AG04450 (cell line): Measurements from ENCODE around the gene IGHMBP2. TPM values are rescaled to one million over a fixed set of nuclear protein-coding genes. Genes with fewer than 3 reads are reported as not detected.

Experiments used
- CTCF ChIA-PET: fragments of 300-600, 350-600 bp; formaldehyde crosslinking; extraction: SDS; loops from one replicate; lab custom pipeline; 2022; ENCODE audit warnings: antibody characterized with exemption, inconsistent platforms; lab: Charles Lee
- POLR2A ChIA-PET: fragments of 350-600 bp; formaldehyde crosslinking; extraction: SDS; loops from one replicate; lab custom pipeline; 2021; ENCODE audit warnings: antibody characterized with exemption, inconsistent platforms; lab: Yijun Ruan, JAX
- DNase-seq: peaks from one replicate; pipeline ENCODE4 v3.0.0-alpha.2; 2011; ENCODE audit warnings: low read depth, low spot score
- H3K27ac ChIP-seq: one replicate; pipeline ENCODE4 v1.5.1; 2012; ENCODE audit warnings: low read depth, low read length, control low read depth
- H3K27me3 ChIP-seq: one replicate; pipeline ENCODE4 v1.6.0; 2012; ENCODE audit warnings: low read length; ENCODE audit not compliant: control insufficient read depth, insufficient read depth
- H3K4me3 ChIP-seq: 2 replicates; pipeline ENCODE4 v1.5.1; 2011; ENCODE audit warnings: mild to moderate bottlenecking, low read depth, low read length, control low read depth
- H3K9me3 ChIP-seq: 2 replicates; pipeline ENCODE4 v1.5.1; 2012; ENCODE audit warnings: low read length; ENCODE audit not compliant: control insufficient read depth, insufficient read depth
- polyA plus RNA-seq: library from polyadenylated mRNA; depleted of rRNA; stranded (reverse); fragments of >200 nt; gene quantifications from 2 replicates; pipeline ENCODE4 v1.2.3, GENCODE V29; 2011
- TF ChIP-seq, protein P1 (sequence below): IDR thresholded peaks from 2 replicates; pipeline ENCODE4 v1.5.1; 2011; ENCODE audit warnings: low read depth, low read length, control low read depth, inconsistent platforms

Gene IGHMBP2
- polyA plus RNA-seq, 1 experiment, result 8.7 TPM

DNA sequence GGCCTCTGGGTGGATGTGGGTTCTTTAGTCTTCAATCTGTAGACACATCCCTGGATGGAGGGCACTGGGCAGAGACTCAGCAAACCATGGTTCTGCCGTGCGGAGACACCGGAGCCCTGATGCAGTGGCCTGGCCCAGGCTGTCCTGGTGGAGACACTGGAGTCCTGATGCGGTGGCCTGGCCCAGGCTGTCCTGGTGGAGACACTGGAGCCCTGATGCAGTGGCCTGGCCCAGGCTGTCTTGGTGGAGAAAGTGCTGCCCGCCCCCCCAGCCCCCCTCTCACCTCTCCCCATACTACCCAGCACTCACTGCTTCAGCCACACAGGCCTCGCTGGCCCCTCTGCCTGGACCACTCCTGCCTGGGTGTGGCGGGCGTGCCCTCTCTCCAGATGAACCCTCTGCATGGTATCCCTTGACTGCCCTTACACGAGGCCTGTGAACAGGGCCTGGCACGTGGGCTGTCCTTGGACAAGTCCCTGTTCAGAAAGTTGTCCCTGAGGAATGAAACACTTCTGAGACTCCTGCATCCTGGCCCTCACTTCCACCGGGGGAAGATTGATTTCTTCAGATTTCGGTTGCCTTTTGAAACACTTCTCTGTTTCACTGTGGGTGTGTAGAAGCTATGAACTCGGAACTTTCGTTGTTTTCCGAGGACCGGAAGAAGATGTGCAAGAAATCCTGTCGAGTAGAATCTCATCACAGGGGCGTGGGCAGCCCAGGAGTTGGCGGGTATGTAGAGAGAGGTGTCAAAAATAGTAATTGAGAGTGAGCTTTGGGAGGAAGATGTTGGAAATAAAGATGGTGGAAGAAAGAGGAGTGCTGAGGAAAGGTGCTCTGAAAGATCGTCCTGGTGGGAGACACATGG, 26.2 kb downstream of the IGHMBP2 start:
- Histone ChIP-seq H3K27ac (no peak overlapping the region), H3K4me3 (no peak overlapping the region), H3K27me3 (no peaks in the 10 kb centered on the region), H3K9me3 (peaks cover 9% of the 10 kb centered on the region)
- POLR2A ChIA-PET, result no interaction called here
- no peak for DNase-seq
- TF ChIP-seq, protein P1, sequence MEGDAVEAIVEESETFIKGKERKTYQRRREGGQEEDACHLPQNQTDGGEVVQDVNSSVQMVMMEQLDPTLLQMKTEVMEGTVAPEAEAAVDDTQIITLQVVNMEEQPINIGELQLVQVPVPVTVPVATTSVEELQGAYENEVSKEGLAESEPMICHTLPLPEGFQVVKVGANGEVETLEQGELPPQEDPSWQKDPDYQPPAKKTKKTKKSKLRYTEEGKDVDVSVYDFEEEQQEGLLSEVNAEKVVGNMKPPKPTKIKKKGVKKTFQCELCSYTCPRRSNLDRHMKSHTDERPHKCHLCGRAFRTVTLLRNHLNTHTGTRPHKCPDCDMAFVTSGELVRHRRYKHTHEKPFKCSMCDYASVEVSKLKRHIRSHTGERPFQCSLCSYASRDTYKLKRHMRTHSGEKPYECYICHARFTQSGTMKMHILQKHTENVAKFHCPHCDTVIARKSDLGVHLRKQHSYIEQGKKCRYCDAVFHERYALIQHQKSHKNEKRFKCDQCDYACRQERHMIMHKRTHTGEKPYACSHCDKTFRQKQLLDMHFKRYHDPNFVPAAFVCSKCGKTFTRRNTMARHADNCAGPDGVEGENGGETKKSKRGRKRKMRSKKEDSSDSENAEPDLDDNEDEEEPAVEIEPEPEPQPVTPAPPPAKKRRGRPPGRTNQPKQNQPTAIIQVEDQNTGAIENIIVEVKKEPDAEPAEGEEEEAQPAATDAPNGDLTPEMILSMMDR, result no peak
- CTCF ChIA-PET, result no interaction called here

DNA sequence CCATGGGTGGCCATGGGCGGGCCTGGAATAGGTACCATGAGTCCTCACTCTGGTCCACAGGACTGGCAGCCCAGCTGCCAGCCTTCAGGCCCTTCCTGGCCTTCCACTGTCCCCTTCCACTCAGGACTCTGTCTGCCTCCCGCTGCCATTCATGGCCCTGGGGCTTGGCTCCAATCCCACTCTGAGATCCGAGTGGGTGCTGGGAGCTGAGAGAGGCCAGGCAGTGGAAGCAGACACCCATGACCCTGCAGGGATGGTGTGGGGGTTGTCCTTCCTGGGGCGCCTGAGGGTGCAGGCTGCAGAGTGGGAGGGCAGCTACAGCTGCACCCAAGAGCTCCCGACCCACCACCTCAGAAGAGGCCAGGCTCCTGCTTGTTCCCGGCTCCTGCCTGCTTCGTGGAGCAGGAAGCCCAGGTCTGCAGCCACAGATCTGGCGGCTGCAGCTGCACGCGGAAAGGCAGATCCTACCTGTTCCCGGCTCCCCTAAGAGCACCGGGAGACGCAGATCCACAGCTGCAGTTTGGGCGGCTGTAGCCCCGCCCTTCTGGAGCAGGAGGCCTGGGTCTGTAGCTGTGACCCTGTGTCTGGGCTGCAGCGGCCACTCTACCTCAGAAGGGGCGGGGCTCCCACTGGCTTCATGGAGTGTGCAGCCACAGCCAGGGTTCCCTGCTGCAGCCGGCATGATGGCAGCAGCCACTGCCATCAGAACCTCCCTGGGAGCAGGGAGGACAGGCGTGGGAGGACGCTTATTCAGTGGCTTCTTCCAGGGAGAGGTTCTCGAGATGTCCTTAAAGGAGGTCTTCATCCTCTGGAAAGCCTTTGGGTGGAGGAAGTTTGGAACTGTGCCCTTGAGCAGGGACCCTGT, 27.5 kb downstream of the IGHMBP2 start:
- TF ChIP-seq, protein P1, result no peak
- H3K27me3 ChIP-seq, result no peaks in the 10 kb centered on the region
- ChIA-PET POLR2A (no interaction called here), CTCF (no interaction called here)
- no peak overlapping the region for H3K27ac ChIP-seq
- peaks cover 2% of the 10 kb centered on the region for H3K9me3 ChIP-seq
- H3K4me3 ChIP-seq, result no peak overlapping the region
- no peak for DNase-seq

DNA sequence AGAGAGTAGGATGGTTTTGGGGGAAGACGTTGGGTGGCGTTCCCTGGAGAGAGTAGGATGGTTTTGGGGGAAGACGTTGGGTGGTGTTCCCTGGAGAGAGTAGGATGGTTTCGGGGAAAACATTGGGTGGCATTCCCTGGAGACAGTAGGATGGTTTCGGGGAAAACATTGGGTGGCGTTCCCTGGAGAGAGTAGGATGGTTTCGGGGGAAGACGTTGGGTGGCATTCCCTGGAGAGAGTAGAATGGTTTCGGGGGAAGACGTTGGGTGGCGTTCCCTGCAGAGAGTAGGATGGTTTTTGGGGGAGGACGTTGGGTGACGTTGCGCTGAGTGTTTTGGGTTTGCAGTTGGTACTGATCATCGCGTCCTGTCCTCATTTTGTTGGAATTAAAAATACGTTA, 28.2 kb downstream of the IGHMBP2 start:
- Histone ChIP-seq H3K4me3 (no peak overlapping the region), H3K27ac (no peak overlapping the region), H3K9me3 (no peaks in the 10 kb centered on the region), H3K27me3 (no peaks in the 10 kb centered on the region)
- CTCF ChIA-PET, result no interaction called here
- POLR2A ChIA-PET, result no interaction called here
- TF ChIP-seq, protein P1, result no peak
- no peak for DNase-seq

DNA sequence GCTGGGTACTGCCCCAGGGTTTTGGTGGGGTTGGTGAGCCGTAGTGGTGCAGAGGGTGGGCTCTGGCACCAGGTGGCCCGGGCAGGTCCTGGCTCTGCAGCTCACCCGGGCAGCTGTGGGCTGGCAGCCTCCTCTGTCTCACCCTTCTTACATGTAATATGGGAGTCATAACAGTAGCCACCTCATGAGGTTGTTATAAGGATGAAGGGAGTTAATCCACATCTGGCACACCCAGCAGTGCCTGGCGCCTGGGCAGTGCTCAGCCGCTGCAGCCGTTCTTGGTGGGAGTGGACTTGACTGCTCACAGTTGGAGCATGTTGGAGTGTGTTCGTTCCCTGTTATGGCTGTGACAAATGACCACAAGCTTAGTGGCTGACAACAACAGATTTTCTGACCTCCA, 28.7 kb downstream of the IGHMBP2 start:
- no peak for DNase-seq
- no peak overlapping the region for H3K27ac ChIP-seq
- CTCF ChIA-PET, result no interaction called here

More for the DNA sequence above, 28.7 kb downstream of the IGHMBP2 start:
- Histone ChIP-seq H3K9me3 (no peaks in the 10 kb centered on the region), H3K27me3 (no peaks in the 10 kb centered on the region), H3K4me3 (no peak overlapping the region)
- POLR2A ChIA-PET, result no interaction called here
- TF ChIP-seq, protein P1, result no peak
